8988T (cell line): Measurements from ENCODE around the gene HIC2.
"Not testable (repeated sequence)": the region's sequence is repeated elsewhere in the genome, so short reads cannot be mapped to it uniquely, and the experiment has no call there.

ENCODE experiments used
- DNase-seq: peaks from one replicate; pipeline ENCODE4 v3.0.0; 2011

Gene HIC2

DNA sequence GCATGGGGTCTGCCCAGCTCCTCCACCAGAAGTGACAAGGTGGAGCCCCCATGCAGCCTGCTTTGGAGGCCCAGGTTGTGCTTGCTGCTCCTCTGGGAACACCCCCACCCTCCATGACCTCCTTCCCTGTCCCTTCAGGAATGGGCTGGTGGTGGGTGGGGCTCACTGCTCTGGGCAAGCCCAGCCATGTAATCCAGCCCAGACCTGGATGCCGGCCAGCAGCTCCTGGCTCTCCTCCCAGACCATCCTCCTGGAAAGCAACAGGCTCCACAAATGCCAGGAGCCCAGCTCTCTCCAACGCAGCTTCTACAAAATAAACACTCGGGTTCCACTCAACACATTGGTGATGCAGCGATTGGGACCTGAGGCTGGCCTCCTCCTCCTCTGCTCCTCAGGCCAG is 80.8 kb downstream of the HIC2 start:
- DNase-seq, result not testable (repeated sequence)

DNA sequence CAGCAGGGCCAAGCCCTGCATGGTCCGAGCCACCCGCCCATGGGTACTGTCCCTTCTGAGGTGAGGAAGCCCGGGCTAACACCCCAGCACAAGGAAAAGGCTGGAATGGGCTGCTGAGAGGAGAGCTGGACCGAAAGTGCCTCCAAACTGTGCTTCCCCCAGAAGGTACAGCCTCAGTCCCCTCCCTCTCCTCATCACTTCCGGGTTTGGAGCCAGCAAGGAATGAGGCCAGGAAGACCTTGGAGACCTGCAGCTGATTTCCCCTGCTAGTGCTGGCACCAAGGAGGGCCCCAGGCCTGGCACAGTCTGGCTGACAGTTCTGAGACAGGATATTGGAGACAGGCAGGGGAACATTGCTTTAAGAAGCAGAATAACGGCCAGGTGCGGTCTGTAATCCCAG is 81.3 kb downstream of the HIC2 start:
- DNase-seq, result not testable (repeated sequence)

DNA sequence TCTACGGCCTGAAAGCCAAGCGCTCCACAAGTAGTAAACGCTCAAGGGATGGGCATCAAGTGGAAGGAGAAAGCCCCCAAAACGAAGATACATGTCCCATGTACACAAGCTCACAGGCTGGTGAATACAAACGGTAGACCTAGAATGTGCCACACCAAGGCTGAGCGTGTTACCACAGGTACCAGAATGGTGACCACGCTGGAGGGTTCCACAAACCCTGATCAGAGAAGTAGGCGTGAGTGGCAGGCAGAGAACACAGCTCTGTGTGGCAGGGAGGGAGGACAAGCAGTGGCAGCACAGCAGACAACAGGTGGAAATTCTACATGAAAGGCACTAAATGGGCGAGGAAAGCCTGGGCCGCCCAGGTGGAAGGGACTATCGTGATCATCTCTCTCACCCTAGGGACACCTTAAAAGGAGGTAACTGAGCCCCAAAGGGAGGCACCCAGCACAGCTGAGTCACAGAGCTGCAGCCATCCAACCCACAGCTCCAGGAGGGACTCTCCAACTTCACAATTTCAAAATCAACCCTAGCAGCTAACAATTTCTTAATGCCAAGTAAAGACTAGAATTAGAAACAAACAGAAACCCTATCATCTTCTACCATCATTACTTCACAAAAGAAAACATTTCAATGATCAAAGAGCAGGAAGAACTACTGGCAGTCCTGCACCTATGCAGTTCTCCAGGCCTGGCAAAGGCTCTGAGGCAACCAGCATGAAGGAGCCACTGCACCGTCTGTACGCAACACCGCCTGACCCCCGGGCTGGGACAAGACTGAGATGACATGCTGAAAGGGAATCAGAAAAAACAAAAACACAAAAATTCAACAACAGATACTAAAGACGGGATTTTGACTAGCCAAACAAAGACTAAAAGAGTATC is 82.7 kb downstream of the HIC2 start:
- DNase-seq, result not testable (repeated sequence)
